A673 (cell line): ENCODE data around the gene PLCE1. TPM values are rescaled to one million over a fixed set of nuclear protein-coding genes. Genes with fewer than 3 reads are reported as not detected.

ENCODE experiments used
- BruUV-seq: library from RNA; stranded (reverse); fragments of 400-500 nt; replicated peaks from 2 replicates; lab custom pipeline; 2021; lab: Mats Ljungman, UMichigan
- CTCF ChIA-PET: fragments of 300-600 bp; sonication (Branson Sonifier 250); formaldehyde crosslinking; loops from one replicate; lab custom pipeline; 2022; ENCODE audit warnings: antibody characterized with exemption; lab: Charles Lee
- POLR2A ChIA-PET: fragments of 300-600 bp; sonication (Branson Sonifier 250); formaldehyde crosslinking; loops from one replicate; lab custom pipeline; 2022; ENCODE audit warnings: antibody characterized with exemption; ENCODE audit not compliant: low non-redundant PET; lab: Charles Lee
- DNase-seq: peaks from one replicate; pipeline ENCODE4 v3.0.0-alpha.2; 2015; ENCODE audit warnings: low spot score
- H3K27ac ChIP-seq: fragments of 200-600 bp; sonication (generic); 2 replicates; pipeline ENCODE4 v1.5.1; 2016; ENCODE audit warnings: mixed run types, low read depth, mild to moderate bottlenecking, mixed read lengths, antibody characterized with exemption, low read length; ENCODE audit not compliant: poor library complexity, severe bottlenecking
- H3K27me3 ChIP-seq: fragments of 200-600 bp; sonication (generic); replicated peaks from 2 replicates; pipeline ENCODE4 v1.6.1; 2017; ENCODE audit warnings: mixed run types, low read depth, mild to moderate bottlenecking, mixed read lengths, antibody characterized with exemption, low read length; ENCODE audit not compliant: insufficient read depth, poor library complexity
- H3K36me3 ChIP-seq: fragments of 200-600 bp; sonication (generic); 2 replicates; pipeline ENCODE4 v1.6.1; 2016; ENCODE audit warnings: mixed run types, mild to moderate bottlenecking, mixed read lengths, antibody characterized with exemption, low read length; ENCODE audit not compliant: insufficient read depth, poor library complexity, severe bottlenecking
- H3K4me1 ChIP-seq: fragments of 200-600 bp; sonication (generic); 2 replicates; pipeline ENCODE4 v1.6.1; 2017; ENCODE audit warnings: mixed run types, mild to moderate bottlenecking, mixed read lengths, antibody characterized with exemption, low read length; ENCODE audit not compliant: insufficient read depth, poor library complexity, severe bottlenecking
- H3K4me3 ChIP-seq: fragments of 200-600 bp; sonication (generic); 2 replicates; pipeline ENCODE4 v1.5.1; 2016; ENCODE audit warnings: low read depth, mixed run types, mild to moderate bottlenecking, mixed read lengths, low read length; ENCODE audit not compliant: poor library complexity, severe bottlenecking
- H3K9me3 ChIP-seq: fragments of 200-600 bp; sonication (generic); 2 replicates; pipeline ENCODE4 v1.6.1; 2016; ENCODE audit warnings: mixed run types, low read depth, mild to moderate bottlenecking, mixed read lengths, antibody characterized with exemption, low read length; ENCODE audit not compliant: poor library complexity, severe bottlenecking
- CTCF ChIP-seq: fragments of 300-800, 200-600 bp; sonication (generic); conservative IDR thresholded peaks from 2 replicates; pipeline ENCODE4 v1.5.1; 2017; ENCODE audit warnings: low read depth, mild to moderate bottlenecking, antibody characterized with exemption, low read length, moderate library complexity, mixed read lengths
- EZH2 ChIP-seq: fragments of 200-600 bp; sonication (generic); IDR thresholded peaks from 2 replicates; pipeline ENCODE4 v1.6.1; 2017; ENCODE audit warnings: borderline replicate concordance, low read depth, mild to moderate bottlenecking, mixed read lengths, antibody characterized with exemption, low read length; ENCODE audit not compliant: poor library complexity, severe bottlenecking
- intact Hi-C: fragments of 100-400 bp; cut with micrococcal nuclease; formaldehyde crosslinking; loops from one replicate; pipeline ENCODE4 v1.10.0; 2022; ENCODE audit not compliant: unreplicated experiment
- total RNA-seq: library from RNA; stranded (reverse); gene quantifications from 2 replicates; pipeline ENCODE4 v1.2.3, GENCODE V29; 2021

Gene PLCE1
- total RNA-seq, 1 experiment from 2014 or later: 0.26 TPM

- CTCF ChIA-PET: no interaction called here
- Histone ChIP-seq H3K27ac (no peak overlapping the region), H3K36me3 (no peaks in the 10 kb centered on the region), H3K4me1 (no peaks in the 10 kb centered on the region), H3K4me3 (no peak overlapping the region), H3K9me3 (no peaks in the 10 kb centered on the region), H3K27me3 (no peaks in the 10 kb centered on the region)
- DNase-seq: no peak
- BruUV-seq: no TSS peak
- POLR2A ChIA-PET: no interaction called here
- TF ChIP-seq CTCF (no peak), EZH2 (no peak)
- intact Hi-C loops: no loop called here
Measured at GRCh38 chr10:94016727-94017714, 23.3 kb downstream of the PLCE1 start.

GRCh38 chr10:94018107-94018506, 24.4 kb downstream of the PLCE1 start:
- Histone ChIP-seq H3K4me3 (no peak overlapping the region), H3K27me3 (no peaks in the 10 kb centered on the region), H3K9me3 (no peaks in the 10 kb centered on the region), H3K27ac (no peak overlapping the region), H3K36me3 (no peaks in the 10 kb centered on the region), H3K4me1 (no peaks in the 10 kb centered on the region)
- no TSS peak for BruUV-seq
- intact Hi-C loops: no loop called here
- no peak for DNase-seq
- POLR2A ChIA-PET: no interaction called here
- TF ChIP-seq EZH2 (no peak), CTCF (no peak)
- CTCF ChIA-PET: no interaction called here

- Histone ChIP-seq H3K27me3 (no peaks in the 10 kb centered on the region), H3K4me1 (no peaks in the 10 kb centered on the region), H3K36me3 (no peaks in the 10 kb centered on the region), H3K9me3 (no peaks in the 10 kb centered on the region), H3K27ac (no peak overlapping the region), H3K4me3 (no peak overlapping the region)
- ChIA-PET POLR2A (no interaction called here), CTCF (no interaction called here)
- intact Hi-C loops: no loop called here
- no TSS peak for BruUV-seq
- TF ChIP-seq CTCF (no peak), EZH2 (no peak)
- no peak for DNase-seq
Measured at GRCh38 chr10:94023906-94024305, 30.2 kb downstream of the PLCE1 start.
